ENCODE data around the gene ZNF324. TPM values are rescaled to one million over a fixed set of nuclear protein-coding genes. Genes with fewer than 3 reads are reported as not detected.

Gene ZNF324
- total and polyA plus RNA-seq, 9 of the 15 experiments (the other 6 are each of a cell fraction or from before 2014, with no cell fraction given) = 0.92 to 16.4 (median 5.3) TPM

DNA sequence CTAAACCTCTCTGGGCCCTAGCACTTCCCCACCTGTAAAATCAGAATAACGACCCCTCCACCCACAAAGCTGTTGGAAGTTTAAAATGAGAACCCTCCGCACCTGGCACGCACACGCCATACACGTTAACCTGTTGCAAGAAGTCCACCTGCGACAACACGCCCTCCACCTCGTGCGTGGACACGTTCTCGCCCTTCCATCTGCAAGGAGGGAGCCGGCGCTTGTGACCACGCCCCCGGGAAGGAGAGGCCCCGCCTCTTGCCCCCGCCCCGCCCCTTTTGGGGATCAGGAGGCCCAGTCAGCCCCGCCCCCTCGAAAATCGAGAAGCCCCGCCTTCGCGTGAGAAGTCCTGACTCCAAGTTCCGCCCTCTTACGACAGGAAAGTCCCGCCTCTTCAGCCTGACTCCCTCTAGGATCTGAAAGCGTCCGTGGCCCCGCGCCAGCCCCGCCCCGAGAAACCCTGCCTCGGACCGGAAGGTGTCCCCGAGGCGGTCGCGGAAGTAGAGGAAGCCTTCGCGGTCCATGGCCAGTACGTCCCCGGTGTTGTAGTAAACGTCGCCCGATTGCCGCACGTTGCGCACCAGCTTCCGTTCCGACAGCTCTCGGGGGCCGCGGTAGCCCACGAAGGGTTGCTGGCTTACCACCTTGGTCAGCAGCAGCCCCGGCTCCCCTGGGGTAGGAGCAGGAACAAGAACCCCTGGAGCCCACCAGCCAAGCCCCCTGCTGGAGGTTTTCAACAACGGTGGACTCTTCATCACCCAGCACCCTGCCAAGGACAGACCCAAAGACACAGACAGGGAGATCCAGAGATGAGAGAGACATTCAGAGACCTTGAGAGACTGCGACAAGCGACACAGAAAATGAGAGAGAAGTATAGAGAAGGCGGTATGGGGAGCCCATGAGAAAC lies 32.4 kb downstream of the ZNF324 start (continued):
- TF ChIP-seq PCBP1 (IDR thresholded peaks at IDR 0.05; ENCODE audit: low read depth, low read length, poor library complexity, severe bottlenecking) (no peak), MTF1 (CRISPR knock-in tag; IDR thresholded peaks at IDR 0.05; ENCODE audit: borderline replicate concordance) (no peak), ZNF561 (CRISPR knock-in tag; conservative IDR thresholded peaks at IDR 0.05) (no peak), NONO (IDR thresholded peaks at IDR 0.05; ENCODE audit: low read depth in 2 of 2, low read length in 1 of 2) (peak in 1 of 2 experiments; percentile 56; a peak in 1 of 4 replicates), DIDO1 (tag; IDR thresholded peaks at IDR 0.05; ENCODE audit: low read depth) (peak; percentile 89), RHOXF2B (CRISPR knock-in tag; conservative IDR thresholded peaks at IDR 0.05) (no peak), ZZZ3 (IDR thresholded peaks at IDR 0.05) (no peak), STAT5B (CRISPR knock-in tag; IDR thresholded peaks at IDR 0.05) (no peak), ZBTB1 (CRISPR knock-in tag; IDR thresholded peaks at IDR 0.05; ENCODE audit: borderline replicate concordance, low read depth) (no peak; the same call in 1 of the 2 replicates), POU5F1 (IDR thresholded peaks at IDR 0.05; ENCODE audit: borderline replicate concordance, low read depth, low read length, partially characterized antibody) (no peak)
- TF ChIP-seq, protein P1, sequence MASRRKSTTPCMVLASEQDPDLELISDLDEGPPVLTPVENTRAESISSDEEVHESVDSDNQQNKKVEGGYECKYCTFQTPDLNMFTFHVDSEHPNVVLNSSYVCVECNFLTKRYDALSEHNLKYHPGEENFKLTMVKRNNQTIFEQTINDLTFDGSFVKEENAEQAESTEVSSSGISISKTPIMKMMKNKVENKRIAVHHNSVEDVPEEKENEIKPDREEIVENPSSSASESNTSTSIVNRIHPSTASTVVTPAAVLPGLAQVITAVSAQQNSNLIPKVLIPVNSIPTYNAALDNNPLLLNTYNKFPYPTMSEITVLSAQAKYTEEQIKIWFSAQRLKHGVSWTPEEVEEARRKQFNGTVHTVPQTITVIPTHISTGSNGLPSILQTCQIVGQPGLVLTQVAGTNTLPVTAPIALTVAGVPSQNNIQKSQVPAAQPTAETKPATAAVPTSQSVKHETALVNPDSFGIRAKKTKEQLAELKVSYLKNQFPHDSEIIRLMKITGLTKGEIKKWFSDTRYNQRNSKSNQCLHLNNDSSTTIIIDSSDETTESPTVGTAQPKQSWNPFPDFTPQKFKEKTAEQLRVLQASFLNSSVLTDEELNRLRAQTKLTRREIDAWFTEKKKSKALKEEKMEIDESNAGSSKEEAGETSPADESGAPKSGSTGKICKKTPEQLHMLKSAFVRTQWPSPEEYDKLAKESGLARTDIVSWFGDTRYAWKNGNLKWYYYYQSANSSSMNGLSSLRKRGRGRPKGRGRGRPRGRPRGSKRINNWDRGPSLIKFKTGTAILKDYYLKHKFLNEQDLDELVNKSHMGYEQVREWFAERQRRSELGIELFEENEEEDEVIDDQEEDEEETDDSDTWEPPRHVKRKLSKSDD (conservative IDR thresholded peaks at IDR 0.05; ENCODE audit: low read length) = peak; percentile 70; the same call in 1 of the 2 replicates
- TF ChIP-seq, protein P2, sequence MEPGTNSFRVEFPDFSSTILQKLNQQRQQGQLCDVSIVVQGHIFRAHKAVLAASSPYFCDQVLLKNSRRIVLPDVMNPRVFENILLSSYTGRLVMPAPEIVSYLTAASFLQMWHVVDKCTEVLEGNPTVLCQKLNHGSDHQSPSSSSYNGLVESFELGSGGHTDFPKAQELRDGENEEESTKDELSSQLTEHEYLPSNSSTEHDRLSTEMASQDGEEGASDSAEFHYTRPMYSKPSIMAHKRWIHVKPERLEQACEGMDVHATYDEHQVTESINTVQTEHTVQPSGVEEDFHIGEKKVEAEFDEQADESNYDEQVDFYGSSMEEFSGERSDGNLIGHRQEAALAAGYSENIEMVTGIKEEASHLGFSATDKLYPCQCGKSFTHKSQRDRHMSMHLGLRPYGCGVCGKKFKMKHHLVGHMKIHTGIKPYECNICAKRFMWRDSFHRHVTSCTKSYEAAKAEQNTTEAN (CRISPR knock-in tag; IDR thresholded peaks at IDR 0.05) = no peak
- TF ChIP-seq, protein P3, sequence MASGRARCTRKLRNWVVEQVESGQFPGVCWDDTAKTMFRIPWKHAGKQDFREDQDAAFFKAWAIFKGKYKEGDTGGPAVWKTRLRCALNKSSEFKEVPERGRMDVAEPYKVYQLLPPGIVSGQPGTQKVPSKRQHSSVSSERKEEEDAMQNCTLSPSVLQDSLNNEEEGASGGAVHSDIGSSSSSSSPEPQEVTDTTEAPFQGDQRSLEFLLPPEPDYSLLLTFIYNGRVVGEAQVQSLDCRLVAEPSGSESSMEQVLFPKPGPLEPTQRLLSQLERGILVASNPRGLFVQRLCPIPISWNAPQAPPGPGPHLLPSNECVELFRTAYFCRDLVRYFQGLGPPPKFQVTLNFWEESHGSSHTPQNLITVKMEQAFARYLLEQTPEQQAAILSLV (tag; IDR thresholded peaks at IDR 0.05) = no peak
- TF ChIP-seq, protein P4, sequence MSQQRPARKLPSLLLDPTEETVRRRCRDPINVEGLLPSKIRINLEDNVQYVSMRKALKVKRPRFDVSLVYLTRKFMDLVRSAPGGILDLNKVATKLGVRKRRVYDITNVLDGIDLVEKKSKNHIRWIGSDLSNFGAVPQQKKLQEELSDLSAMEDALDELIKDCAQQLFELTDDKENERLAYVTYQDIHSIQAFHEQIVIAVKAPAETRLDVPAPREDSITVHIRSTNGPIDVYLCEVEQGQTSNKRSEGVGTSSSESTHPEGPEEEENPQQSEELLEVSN (IDR thresholded peaks at IDR 0.05; ENCODE audit: borderline replicate concordance in 1 of 2, extremely low read depth in 1 of 2, insufficient read depth in 1 of 2, insufficient read length in 1 of 2, low read depth in 1 of 2, low read length in 1 of 2, poor library complexity in 1 of 2, severe bottlenecking in 1 of 2) = peak; percentile 71 to 84

All from K562 (cell line).